GM18498 (cell line): ENCODE data around the gene EHBP1.

Source experiments
- ATAC-seq: cut with Tn5 transposase; IDR thresholded peaks from one replicate; pipeline ENCODE4 v1.9.1; 2021; ENCODE audit warnings: mild to moderate bottlenecking, moderate library complexity; ENCODE audit not compliant: unreplicated experiment

The EHBP1 gene

DNA sequence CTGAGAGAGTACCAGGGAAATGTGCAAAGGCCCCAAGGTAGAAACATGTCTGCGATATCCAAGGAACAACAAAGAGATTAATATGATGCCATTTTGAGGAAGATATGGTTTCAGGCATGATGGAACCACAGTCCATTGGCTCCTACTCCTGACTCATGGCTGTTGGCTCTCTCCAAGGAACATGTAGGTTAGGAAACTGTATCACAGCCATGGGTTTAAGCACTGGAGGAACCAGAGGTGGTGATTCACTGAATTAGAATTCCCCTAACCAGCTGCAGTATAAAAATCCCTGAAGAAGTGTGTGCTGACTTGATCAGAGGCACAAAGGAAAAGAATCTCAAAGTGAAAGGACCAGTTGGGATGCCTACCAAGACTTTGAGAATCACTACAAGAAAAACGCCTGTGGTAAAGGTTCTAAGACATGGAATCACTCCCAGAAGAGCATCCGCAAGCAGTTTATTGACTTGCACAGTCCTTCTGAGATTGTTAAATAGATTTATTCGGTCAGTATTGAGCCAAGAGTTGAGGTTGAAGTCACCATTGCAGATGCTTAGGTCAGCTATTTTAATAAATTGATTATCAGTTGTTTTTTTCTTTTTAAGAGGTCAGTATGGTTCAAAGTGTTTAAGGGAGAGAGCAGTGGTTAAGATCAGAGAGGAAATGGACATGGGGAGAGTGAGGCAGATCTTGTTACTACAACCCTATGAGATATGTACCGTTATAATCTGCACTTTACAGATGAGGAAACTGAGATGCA is 234.4 kb downstream of the EHBP1 start:
- ATAC-seq: no peak

DNA sequence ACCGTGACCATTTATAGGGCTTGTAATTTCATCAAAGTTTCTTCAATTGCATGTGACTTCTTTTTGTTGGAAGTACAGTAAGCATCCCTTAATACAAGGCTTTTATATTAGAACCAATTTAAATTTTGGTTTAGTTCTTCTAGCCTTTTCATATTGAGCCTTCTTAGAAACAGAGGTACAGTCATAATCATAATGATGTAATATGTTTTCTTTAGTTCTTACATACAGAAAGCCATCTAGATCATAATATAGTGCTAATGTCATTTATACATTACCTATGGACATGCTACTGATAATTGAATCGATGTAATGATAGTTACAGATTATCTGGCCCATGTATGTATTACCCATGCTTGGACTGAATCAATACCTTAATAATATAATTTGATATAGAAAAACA is 235.2 kb downstream of the EHBP1 start:
- ATAC-seq: no peak

DNA sequence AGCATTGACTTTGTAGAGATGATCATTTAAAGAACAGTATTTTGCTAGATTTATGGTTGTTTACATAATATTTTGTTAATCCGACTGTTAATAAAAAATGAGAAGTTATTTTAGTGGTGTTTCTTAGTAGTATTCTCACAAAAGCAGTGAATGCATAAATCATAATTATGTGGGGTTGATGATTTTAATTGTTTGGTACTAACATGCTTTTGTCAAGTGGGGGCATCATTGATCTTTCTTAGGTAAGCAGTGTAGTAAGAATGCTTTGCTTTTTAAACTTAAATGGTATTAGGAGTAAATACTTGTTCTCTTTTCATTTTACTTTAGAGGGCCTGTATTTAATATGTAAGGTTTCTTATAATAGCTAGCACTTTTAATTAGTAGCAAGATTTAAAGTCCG is 235.9 kb downstream of the EHBP1 start:
- no peak for ATAC-seq

DNA sequence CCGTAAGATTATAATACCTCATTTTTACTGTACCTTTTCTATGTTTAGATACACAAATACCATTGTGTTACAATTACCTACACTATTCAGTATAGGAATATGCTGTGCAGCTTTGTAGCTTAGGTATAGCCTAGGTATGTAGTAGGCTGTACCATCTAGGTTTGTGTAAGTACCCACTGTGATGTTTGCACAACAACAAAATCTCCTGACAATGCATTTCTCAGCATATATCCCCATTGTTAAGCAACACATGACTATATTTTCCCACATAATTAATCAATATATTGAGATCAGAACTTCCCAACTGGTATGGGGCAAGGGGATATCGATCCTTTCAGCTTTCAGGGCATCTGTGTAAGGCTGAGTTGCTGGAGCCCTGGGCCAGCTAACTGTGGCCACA is 238.8 kb downstream of the EHBP1 start:
- ATAC-seq: no peak

DNA sequence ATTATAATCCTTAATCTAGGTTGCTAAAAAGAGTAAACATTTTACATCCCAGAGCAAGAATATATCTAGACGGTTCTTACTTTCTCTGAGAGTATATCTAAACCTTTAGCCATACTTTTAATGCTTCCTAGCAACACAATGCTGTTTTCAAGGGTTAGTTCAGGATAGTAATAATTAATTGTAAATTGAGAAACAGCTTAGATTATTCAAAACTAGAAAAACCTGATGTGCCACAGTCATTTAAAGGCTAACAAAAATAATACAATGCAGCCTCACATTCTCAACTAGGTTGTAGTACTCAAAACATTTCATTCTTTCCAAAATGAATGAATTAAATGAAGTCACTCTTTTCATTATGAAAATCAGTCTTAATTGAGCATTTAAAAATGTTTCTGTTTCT is 241.9 kb downstream of the EHBP1 start:
- no peak for ATAC-seq

DNA sequence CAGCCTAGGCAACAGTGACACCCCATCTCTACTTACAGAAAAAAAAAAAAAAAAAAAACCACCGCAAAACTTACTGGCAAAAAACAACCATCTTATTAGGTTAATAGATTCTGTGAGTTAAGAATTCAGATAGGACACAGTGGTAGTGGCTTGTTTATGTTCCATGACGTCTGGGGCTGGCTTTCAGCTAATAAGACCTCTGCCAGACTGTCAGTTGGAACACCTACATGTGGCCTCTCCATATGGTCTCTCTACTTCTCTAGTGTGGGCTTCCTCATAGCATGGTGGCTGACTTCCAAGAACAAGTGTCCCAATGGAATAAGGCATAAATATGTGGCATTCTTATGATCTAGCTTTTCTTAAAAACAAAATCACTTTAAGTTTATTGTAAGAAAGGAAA is 251.1 kb downstream of the EHBP1 start:
- ATAC-seq: no peak

DNA sequence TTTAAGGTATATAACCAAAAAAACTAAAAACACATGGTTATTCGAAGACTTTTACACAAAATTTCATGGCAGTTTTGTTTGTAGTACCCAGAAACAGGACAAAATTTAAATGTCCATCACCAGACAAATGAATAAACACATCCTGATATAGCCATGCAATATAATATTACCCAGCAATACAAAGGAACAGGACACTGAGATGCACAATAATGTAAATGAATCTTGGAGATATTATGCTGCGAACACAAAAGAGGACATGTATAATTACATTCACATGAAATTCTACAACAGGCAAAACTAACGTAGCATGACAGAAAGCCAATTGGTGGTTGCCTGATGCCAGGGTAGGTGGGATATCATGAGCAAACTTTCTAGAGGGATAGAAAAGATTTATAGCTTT is 252.7 kb downstream of the EHBP1 start:
- ATAC-seq: no peak

DNA sequence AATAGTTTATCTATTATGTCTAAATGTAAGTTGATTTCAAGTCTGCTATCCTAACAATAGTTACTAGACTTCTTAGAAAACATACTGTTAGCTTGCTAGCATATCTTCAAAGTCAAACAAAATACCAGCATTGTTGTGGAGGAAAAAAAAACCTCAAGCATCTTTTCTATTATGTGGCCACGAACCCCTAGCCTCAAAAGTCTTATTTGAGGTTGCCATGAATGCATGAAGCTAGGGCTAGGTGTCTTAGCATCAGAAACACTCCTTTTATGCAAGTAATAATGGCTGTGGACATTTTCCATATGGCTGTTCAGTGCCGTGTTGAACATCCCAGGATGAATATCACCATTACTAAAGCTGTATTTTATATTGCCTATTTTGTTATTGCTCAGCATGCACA is 258.5 kb downstream of the EHBP1 start:
- no peak for ATAC-seq

DNA sequence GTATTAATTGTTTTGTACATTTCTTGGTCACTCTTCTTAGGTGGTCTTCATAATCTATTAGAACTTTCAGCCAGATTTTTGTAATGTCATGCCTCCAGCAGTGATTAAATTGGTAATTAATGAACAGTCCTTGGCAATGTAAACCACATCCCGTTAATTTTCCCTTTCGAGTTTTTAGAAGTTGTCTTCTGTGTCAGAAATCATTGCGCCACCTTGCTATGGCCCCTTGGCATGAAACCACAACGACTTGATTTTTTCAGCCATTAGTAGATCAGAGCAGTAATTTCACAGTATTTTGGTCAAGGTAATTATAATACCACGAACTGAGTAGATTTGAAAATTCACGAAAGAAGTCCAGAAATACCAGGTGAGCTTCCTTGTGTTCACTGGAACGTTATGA is 259.2 kb downstream of the EHBP1 start:
- ATAC-seq: no peak

DNA sequence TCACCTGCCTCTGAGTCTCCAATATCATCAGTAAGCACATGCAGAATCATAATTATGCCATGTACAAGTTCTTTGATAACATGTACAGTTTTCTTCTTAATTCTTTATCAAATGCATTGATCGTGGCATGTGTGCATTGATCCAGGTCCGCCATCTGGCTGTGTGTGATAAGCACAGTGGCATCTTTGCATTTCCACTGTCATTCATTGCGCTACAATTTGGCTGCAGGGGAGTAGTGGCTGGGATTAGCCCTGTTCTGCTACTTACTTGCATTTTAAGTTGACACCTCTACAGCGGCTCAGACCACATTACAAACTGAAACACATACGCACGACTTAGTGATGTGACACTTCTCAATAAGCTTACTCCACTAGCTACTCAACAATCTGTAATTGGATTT is 261.5 kb downstream of the EHBP1 start:
- no peak for ATAC-seq

DNA sequence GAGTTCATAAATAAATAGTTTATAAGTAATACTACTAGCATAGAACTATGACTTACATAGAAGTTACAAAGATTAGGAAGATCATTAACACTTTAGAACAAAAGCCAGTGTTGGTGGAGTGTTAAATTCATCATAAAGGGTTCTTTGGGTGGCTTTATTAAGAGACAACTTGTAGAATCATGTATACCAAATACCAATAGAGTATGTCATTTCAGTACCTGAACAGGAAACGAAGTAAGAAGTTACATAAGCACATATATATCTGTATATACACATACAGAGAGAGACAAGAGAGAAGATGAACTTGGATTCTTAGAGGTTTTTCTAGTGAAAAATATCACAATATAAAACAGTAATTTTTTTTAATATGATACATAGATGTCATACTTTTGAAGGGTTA is 262.7 kb downstream of the EHBP1 start:
- ATAC-seq: no peak

DNA sequence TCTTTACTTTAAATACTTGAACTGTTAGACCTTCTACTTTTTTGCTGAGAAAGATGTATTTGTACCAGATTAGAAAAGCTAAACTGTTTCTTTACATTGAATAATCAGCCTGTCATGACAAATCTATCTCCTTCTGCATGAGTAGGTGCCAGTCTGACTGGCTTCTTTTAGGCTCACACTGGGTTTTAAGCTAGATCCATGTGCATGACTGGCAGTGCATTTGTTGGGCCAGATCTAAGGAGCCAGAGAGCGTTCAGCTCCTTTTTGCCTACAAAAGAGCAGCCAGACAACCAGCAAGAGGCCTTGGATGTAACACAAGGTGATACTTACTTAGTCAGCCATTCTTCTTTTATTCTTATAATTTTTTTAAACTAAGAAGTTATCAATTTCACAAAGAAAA is 263.2 kb downstream of the EHBP1 start:
- ATAC-seq: no peak

DNA sequence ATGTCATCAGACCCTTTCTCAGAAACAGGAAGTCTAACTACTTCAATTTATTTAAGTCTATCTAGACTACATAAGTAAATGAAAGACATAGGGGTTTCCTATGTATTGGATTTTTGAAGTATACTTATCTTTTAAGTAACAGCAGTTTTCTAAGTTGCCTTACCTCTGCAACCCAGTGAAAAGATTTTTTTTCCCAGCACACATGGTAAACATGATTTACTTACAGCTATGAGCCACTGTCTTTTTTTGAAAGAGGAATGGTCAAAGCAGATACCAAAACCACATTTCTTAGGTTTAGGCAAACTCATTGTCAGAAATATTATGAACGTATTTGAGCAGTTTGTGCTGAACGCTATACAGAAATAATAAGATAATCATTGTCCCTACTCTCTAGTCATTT is 266.4 kb downstream of the EHBP1 start:
- ATAC-seq: no peak

DNA sequence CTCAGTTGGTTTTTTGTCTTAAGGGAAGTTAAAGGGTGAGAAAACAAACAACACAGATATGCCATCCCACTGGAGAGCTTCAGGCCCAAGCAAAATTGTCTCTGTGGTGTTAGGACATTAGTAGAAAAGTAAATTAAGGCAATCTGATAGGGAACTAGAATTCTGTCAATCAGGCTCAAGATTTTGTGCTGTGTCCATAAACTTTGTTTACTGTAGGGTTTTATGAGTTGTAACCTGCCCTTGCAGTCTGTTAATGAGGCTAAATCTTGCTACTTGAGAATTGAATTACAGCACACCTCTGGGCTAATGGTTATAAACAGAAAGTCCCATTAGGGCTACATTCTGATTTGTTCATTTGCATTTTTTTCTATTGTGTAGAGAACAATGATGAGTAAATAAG is 267.1 kb downstream of the EHBP1 start:
- ATAC-seq: no peak

DNA sequence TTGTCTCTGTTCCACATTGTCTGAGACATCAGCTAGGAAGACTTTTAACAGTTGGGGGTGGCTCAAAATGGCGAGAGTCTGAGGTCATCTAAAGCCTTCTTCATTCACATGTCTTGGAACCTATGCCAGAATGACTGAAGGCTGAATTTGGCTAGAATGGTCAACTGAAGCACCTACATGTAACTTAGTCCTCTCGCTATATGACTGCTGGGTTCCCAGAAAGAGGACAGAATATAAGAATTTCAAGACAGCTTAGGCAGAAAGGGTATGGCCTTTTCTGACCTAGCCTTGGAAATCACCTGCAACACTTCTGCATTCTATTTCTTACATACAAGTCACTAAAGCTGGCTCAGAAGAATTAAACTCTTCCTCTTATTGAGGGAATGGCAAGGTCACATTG is 269.5 kb downstream of the EHBP1 start:
- ATAC-seq: no peak

DNA sequence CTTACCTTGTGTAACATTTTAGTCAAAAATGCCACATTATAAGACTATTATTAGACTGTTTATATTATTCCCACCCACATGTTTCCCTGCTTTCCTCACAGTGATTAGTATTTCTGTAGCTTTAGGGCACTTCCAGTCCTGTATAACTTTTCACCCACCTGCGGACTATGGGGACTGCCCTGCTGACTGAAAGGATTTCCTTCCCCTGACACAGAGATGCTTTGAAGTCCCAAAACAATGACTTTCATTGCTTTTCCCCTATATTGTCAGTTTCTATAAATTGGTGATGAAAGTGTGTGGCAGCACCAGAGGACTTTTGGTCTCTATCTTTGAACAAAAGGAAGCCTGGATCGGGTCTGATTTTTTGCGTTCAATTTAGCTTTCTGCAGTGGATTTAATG is 286.1 kb downstream of the EHBP1 start:
- no peak for ATAC-seq

DNA sequence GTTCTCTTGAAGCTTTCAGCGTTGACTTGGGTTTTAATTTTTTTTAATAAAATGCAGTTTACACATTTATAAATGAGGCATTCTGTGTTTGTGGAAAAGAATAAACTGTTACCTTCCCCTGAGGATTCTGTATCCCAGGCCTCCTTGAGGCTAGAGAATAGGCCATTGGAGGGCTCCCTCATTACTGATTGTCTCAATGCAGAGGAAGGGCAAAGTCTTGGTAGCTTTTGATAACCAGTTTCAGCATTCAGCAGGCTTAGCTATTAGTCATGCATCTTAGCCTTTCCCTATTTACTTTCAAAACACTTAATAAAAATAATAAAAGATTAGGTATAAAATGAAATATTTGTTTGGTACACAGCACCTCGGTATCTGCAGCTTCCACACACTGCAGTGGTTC is 287.0 kb downstream of the EHBP1 start:
- ATAC-seq: no peak

DNA sequence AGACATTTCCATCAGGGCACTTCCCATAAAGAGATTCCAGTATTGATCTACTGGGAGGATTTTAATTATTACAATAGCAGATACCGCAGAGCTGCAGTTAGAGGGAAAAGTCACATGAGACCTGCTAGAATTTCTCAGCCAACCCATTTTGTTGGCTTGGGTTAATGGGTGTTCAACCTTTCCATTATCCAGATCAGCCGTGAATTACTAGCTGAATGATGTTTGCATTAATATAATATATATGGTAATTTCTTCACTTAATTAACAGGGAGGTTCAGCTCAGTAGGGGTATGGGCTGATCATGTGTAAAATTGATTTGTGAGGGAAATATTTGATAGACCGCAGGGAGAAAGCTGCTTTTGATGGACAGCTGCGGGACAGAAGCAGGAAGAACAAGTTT is 288.7 kb downstream of the EHBP1 start:
- no peak for ATAC-seq

DNA sequence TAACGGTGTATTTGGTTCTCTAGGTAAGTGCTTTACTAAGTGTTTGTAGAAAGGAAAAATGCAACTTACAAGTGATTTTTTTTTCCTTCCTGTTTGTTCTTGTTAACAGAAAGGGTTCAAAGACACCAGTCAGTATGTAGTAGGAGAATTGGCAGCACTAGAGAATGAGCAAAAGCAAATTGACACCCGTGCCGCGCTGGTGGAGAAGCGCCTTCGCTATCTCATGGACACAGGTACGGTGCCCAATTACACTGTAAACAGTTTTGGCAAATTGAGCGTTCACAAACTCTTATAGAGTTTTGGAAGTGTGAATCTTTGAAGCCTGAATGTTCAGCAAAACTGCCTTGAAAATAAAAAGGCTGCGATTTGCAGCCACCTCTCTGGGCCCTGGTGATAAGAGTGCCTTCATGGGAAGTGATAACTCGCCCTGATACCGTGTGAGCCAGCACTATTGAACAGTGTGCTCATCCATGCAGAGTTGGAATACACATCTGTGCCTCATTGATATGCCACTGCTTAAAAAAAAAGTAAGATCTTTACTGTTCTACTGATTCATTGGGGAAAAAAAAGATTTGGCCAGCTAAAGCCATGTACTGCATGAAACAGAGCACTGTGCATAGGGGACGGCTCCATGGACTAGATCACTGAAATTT is 291.1 kb downstream of the EHBP1 start:
- ATAC-seq: no peak

DNA sequence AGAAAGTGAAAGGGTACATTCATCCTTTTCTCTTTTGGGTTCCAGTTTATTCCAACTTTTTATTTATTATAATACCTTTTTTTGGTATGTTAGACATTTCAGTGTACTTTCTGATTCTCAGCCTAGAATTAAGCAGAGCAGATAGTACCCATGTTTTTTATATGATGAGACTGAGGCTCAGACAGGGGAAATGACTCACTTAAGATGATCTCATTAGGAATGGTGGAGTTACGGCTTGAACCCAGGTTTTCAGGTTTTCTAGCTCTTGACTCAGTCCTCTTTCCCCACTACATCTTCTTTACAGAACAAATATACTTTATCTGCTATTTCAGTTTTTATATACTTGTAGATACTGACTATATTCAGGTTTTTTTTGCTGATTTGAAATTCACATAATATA is 293.4 kb downstream of the EHBP1 start:
- ATAC-seq: no peak

DNA sequence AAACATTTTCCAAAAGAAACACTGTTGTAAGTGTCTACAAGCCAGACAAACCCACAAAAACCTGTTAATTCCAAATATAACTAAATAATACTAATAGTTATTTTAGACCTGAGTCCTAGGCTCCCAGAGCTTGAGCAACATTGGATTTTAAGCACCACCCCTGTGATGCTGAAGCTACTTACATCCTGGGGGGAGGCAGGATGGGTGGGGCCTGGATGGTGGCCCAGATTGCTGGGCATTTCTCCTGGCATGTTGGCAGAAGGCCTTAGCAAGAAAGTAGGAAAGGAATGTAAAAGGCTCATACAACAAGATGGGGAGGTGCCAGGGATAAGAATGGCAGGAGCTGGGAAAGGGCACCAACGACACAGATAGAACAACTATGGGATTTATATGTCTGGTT is 294.4 kb downstream of the EHBP1 start:
- no peak for ATAC-seq

DNA sequence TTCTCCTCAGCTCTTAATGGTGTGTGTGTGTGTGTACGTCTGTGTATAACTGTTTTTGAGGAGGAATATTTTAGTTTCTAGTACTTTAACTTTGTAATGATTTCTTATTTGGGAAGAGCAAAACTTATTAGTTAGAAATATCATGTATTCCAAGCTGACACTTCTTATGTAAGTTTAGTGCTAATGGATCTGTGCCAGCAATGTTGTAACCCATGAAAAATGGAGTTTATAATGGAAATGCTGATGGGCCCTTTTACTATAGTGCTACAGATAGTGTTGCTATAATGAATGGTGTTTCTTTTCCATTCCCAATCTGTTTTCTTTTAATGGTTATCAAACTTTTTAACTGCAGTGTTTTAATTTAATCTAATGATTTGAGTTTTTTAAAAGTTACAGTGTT is 295.3 kb downstream of the EHBP1 start:
- no peak for ATAC-seq

DNA sequence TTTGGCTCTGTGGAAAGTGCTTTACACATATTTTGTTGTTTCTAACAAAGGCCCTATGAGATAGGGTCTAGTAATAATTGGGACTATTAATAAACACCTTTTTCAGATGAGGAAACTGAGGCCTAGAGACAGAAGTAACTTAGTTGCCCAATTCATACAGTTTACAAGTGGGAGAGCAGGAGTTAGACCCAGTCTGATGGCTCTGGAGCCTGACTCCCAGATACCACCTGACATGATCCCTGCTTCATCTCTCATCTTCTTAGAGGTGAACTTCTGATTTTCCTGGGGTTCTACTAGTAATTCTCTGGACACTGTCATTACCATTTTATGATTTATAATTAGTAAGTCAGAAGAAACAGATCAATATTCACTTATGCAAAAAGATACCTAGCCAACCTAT is 296.1 kb downstream of the EHBP1 start:
- ATAC-seq: no peak
